NB4 (cell line): ENCODE measurements around the gene TNN.

ENCODE experiments used
- DNase-seq: peaks from one replicate; pipeline ENCODE4 v3.0.0; 2010; ENCODE audit warnings: low read depth
- H3K4me3 ChIP-seq: one replicate; pipeline ENCODE4 v1.5.1; 2011; ENCODE audit warnings: mild to moderate bottlenecking, low read depth, low read length, moderate library complexity
- CTCF ChIP-seq: IDR thresholded peaks from one replicate; pipeline ENCODE4 v1.5.1; 2012; ENCODE audit warnings: low read depth, low read length
- MYC ChIP-seq: IDR thresholded peaks from 2 replicates; pipeline ENCODE4 v1.6.1; 2011; ENCODE audit warnings: low read depth, low read length
- POLR2A ChIP-seq: IDR thresholded peaks from 2 replicates; pipeline ENCODE4 v1.6.1; 2011; ENCODE audit warnings: mild to moderate bottlenecking; ENCODE audit not compliant: insufficient read length; ENCODE audit errors: extremely low read depth
- TF ChIP-seq, protein P1 (sequence below): IDR thresholded peaks from 2 replicates; pipeline ENCODE4 v1.6.1; 2011; ENCODE audit warnings: low read depth, low read length

TNN gene

GRCh38 chr1:175147569-175147968 is 79.9 kb downstream of the TNN start:
- TF ChIP-seq MYC (no peak), CTCF (no peak), POLR2A (no peak)
- TF ChIP-seq, protein P1, sequence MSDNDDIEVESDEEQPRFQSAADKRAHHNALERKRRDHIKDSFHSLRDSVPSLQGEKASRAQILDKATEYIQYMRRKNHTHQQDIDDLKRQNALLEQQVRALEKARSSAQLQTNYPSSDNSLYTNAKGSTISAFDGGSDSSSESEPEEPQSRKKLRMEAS: no peak
- DNase-seq: no peak
- H3K4me3 ChIP-seq: no peak overlapping the region

DNA sequence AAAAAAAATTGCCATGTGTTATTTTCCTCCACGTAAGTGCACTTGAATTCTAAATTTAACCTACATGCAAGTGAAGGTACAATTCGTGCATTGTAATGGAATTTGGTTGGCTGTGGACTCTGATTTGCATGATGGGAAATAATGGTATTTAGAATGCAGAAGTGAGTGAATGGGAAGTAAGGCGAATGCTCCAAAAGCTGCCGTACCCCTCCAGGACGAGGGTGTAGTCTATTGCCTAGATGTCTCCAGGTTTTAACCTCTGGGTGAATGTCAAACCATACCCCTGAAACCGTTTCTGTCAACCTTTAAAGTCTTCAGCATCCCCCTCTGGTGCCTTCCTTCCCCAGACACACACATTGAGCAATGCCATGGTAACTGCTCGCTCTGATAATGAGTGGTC is 80.4 kb downstream of the TNN start:
- DNase-seq: no peak
- no peak overlapping the region for H3K4me3 ChIP-seq
- TF ChIP-seq CTCF (no peak), MYC (no peak), POLR2A (no peak)
- TF ChIP-seq, protein P1: no peak

GRCh38 chr1:175150596-175151319 is 83.1 kb downstream of the TNN start:
- TF ChIP-seq POLR2A (no peak), CTCF (no peak), MYC (no peak)
- TF ChIP-seq, protein P1: no peak
- no peak overlapping the region for H3K4me3 ChIP-seq
- DNase-seq: no peak

DNA sequence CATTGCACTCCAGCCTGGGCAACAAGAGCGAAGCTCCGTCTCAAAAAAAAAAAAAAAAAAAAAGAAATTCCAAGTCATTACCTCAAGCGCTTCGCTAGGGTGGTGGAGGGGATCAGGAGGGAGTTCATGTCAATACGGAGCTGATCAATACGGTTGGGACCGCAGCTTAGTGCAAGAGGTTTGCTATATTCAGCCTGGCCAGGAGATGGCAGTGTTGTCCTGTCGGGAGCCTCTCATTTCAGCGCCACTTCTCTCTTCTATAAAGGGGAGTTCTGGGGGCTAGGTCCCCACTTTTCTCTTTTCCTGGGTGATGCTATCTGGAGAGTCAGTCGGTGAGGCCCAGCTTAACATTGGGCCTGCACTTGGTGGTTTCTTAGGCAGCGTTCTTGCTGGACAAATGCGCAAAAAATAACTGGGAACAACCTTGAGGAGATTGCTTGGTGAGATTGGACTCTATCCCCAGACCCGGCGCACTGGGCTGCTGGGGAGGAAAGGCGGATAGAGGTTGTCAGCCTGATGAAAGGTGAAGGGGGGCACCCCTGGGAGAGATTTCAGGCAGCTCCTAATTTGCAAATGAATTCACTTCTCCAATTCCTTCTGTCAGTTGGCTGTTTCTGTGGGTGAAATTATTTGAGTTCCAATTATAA is 84.5 kb downstream of the TNN start:
- TF ChIP-seq, protein P1: no peak
- TF ChIP-seq POLR2A (no peak), MYC (no peak), CTCF (peak; percentile 75)

GRCh38 chr1:175154629-175155472 is 87.2 kb downstream of the TNN start:
- DNase-seq: peak; percentile 66
- TF ChIP-seq CTCF (peak; percentile 79), MYC (no peak), POLR2A (no peak)
- TF ChIP-seq, protein P1: no peak
- H3K4me3 ChIP-seq: no peak overlapping the region

More for the DNA sequence above, 84.5 kb downstream of the TNN start:
- peak; percentile 59 for DNase-seq
- H3K4me3 ChIP-seq: no peak overlapping the region
